Activated CD4-positive, alpha-beta T cell treated with anti-CD3 and anti-CD28 coated beads, Interleukin-2, amount 10 ng/mL, durations not matched to agents 7 days and 5 days (primary cell): ENCODE results near the gene EFHC1. TPM values are rescaled to one million over a fixed set of nuclear protein-coding genes. Genes with fewer than 3 reads are reported as not detected.
"Not testable (repeated sequence)": the region's sequence is repeated elsewhere in the genome, so short reads cannot be mapped to it uniquely, and the experiment has no call there.

ENCODE experiments used
- CTCF ChIA-PET: fragments of 350-600 bp; sonication (Branson Sonifier 250); formaldehyde crosslinking; loops from one replicate; lab custom pipeline; 2021; ENCODE audit warnings: antibody characterized with exemption; lab: Charles Lee
- POLR2A ChIA-PET: fragments of 350-600 bp; sonication (Branson Sonifier 250); formaldehyde crosslinking; loops from one replicate; lab custom pipeline; 2021; ENCODE audit warnings: antibody characterized with exemption; lab: Charles Lee
- DNase-seq: peaks from one replicate; pipeline ENCODE4 v3.0.0-alpha.2; 2020
- H3K27ac Mint-ChIP-seq: one replicate; pipeline ENCODE4 v1.8.0; 2021; ENCODE audit warnings: mild to moderate bottlenecking, moderate library complexity, mixed read lengths
- H3K27me3 Mint-ChIP-seq: one replicate; pipeline ENCODE4 v1.8.0; 2021; ENCODE audit warnings: mixed read lengths
- H3K36me3 Mint-ChIP-seq: one replicate; pipeline ENCODE4 v1.8.0; 2021; ENCODE audit warnings: low read depth, mixed read lengths
- H3K4me1 Mint-ChIP-seq: one replicate; pipeline ENCODE4 v1.8.0; 2021; ENCODE audit warnings: mixed read lengths
- H3K4me3 Mint-ChIP-seq: one replicate; pipeline ENCODE4 v1.8.0; 2021; ENCODE audit warnings: mild to moderate bottlenecking, moderate library complexity, mixed read lengths
- H3K9me3 Mint-ChIP-seq: one replicate; pipeline ENCODE4 v1.8.0; 2021; ENCODE audit warnings: mixed read lengths
- total RNA-seq, 2 experiments: library from RNA; stranded (reverse); gene quantifications; one replicate each; pipeline ENCODE4 v1.2.3, GENCODE V29; 2021

The EFHC1 gene
- total RNA-seq, 2 experiments from 2014 or later, result 2.3 to 3.6 TPM

GRCh38 chr6:52418606-52419005, 1.5 kb upstream of the EFHC1 start:
- H3K27me3 Mint-ChIP-seq, result peaks cover 7% of the 10 kb centered on the region
- H3K36me3 Mint-ChIP-seq, result no peaks in the 10 kb centered on the region
- H3K9me3 Mint-ChIP-seq, result no peaks in the 10 kb centered on the region
- DNase-seq, result no peak
- H3K4me1 Mint-ChIP-seq, result peaks cover 28% of the 10 kb centered on the region
- H3K27ac Mint-ChIP-seq, result no peak overlapping the region
- H3K4me3 Mint-ChIP-seq, result no peak overlapping the region
- CTCF ChIA-PET, result interaction anchor here (0.6 to 1.6 kb wide), 8 partner anchors 9 to 238 kb away, joined by 3 to 4 read pairs (median 4); no protein-coding TSS in a partner anchor
- POLR2A ChIA-PET, result interaction anchor here (0.6 kb wide), 1 partner anchor 716 kb away, joined by 4 read pairs; no protein-coding TSS in a partner anchor

GRCh38 chr6:52420668-52421358, 671 bp downstream of the EFHC1 start:
- Mint-ChIP-seq H3K4me3 (no peak overlapping the region), H3K27me3 (peaks cover 7% of the 10 kb centered on the region), H3K4me1 (peaks cover 19% of the 10 kb centered on the region), H3K9me3 (no peaks in the 10 kb centered on the region), H3K27ac (no peak overlapping the region), H3K36me3 (no peaks in the 10 kb centered on the region)
- ChIA-PET POLR2A (no interaction called here), CTCF (interaction anchor here (1.1 kb wide), 1 partner anchor 20 kb away, joined by 4 read pairs; no protein-coding TSS in a partner anchor)
- no peak for DNase-seq

- Mint-ChIP-seq H3K27me3 (peaks cover 7% of the 10 kb centered on the region), H3K36me3 (no peaks in the 10 kb centered on the region), H3K4me1 (peaks cover 13% of the 10 kb centered on the region), H3K9me3 (no peaks in the 10 kb centered on the region), H3K4me3 (no peak overlapping the region), H3K27ac (no peak overlapping the region)
- POLR2A ChIA-PET, result no interaction called here
- no peak for DNase-seq
- CTCF ChIA-PET, result no interaction called here
Measured at GRCh38 chr6:52422156-52422555, 2.0 kb downstream of the EFHC1 start.

GRCh38 chr6:52423448-52423847, 3.3 kb downstream of the EFHC1 start:
- no peaks in the 10 kb centered on the region for H3K9me3 Mint-ChIP-seq
- no peak overlapping the region for H3K4me3 Mint-ChIP-seq
- H3K27me3 Mint-ChIP-seq, result peaks cover 7% of the 10 kb centered on the region
- no peak overlapping the region for H3K27ac Mint-ChIP-seq
- DNase-seq, result no peak
- ChIA-PET CTCF (interaction anchor here (0.8 to 1.1 kb wide), 2 partner anchors 23 to 36 kb away, joined by 3 to 4 read pairs; no protein-coding TSS in a partner anchor), POLR2A (no interaction called here)
- H3K36me3 Mint-ChIP-seq, result no peaks in the 10 kb centered on the region
- H3K4me1 Mint-ChIP-seq, result peaks cover 11% of the 10 kb centered on the region

GRCh38 chr6:52423971-52424381, 3.8 kb downstream of the EFHC1 start:
- H3K4me1 Mint-ChIP-seq, result peaks cover 7% of the 10 kb centered on the region
- no peak overlapping the region for H3K27ac Mint-ChIP-seq
- no peak overlapping the region for H3K4me3 Mint-ChIP-seq
- no peak for DNase-seq
- CTCF ChIA-PET, result interaction anchor here (0.8 kb wide), 1 partner anchor 35 kb away, joined by 3 read pairs; no protein-coding TSS in a partner anchor
- peaks cover 7% of the 10 kb centered on the region for H3K27me3 Mint-ChIP-seq
- POLR2A ChIA-PET, result no interaction called here
- no peaks in the 10 kb centered on the region for H3K9me3 Mint-ChIP-seq
- H3K36me3 Mint-ChIP-seq, result no peaks in the 10 kb centered on the region

- Mint-ChIP-seq H3K4me3 (no peak overlapping the region), H3K27me3 (peaks cover 7% of the 10 kb centered on the region), H3K9me3 (peaks cover 2% of the 10 kb centered on the region), H3K4me1 (peaks cover 2% of the 10 kb centered on the region), H3K36me3 (no peaks in the 10 kb centered on the region), H3K27ac (no peak overlapping the region)
- DNase-seq, result no peak
- ChIA-PET POLR2A (no interaction called here), CTCF (interaction anchor here (0.8 kb wide), 1 partner anchor 35 kb away, joined by 3 read pairs; no protein-coding TSS in a partner anchor)
Measured at GRCh38 chr6:52424513-52424912, 4.4 kb downstream of the EFHC1 start.

- Mint-ChIP-seq H3K27ac (no peak overlapping the region), H3K4me1 (peaks cover 4% of the 10 kb centered on the region), H3K36me3 (no peaks in the 10 kb centered on the region), H3K4me3 (no peak overlapping the region), H3K27me3 (peaks cover 8% of the 10 kb centered on the region), H3K9me3 (peaks cover 2% of the 10 kb centered on the region)
- ChIA-PET CTCF (no interaction called here), POLR2A (no interaction called here)
- DNase-seq, result no peak
Measured at GRCh38 chr6:52426667-52427066, 6.5 kb downstream of the EFHC1 start.

- H3K4me1 Mint-ChIP-seq, H3K27me3 Mint-ChIP-seq, H3K4me3 Mint-ChIP-seq, DNase-seq, H3K27ac Mint-ChIP-seq, CTCF ChIA-PET, H3K36me3 Mint-ChIP-seq, POLR2A ChIA-PET, H3K9me3 Mint-ChIP-seq: not testable (repeated sequence)
Measured at GRCh38 chr6:52433294-52433693, 13.2 kb downstream of the EFHC1 start.

- Mint-ChIP-seq H3K4me1 (peaks cover 4% of the 10 kb centered on the region), H3K36me3 (no peaks in the 10 kb centered on the region), H3K27ac (no peak overlapping the region), H3K9me3 (no peaks in the 10 kb centered on the region), H3K4me3 (no peak overlapping the region), H3K27me3 (no peaks in the 10 kb centered on the region)
- no peak for DNase-seq
- CTCF ChIA-PET, result no interaction called here
- POLR2A ChIA-PET, result no interaction called here
Measured at GRCh38 chr6:52435345-52435744, 15.2 kb downstream of the EFHC1 start.

GRCh38 chr6:52438926-52439325, 18.8 kb downstream of the EFHC1 start:
- ChIA-PET POLR2A (no interaction called here), CTCF (interaction anchor here (1.2 kb wide), 1 partner anchor 10 kb away, joined by 3 read pairs; no protein-coding TSS in a partner anchor)
- Mint-ChIP-seq H3K27ac (no peak overlapping the region), H3K36me3 (no peaks in the 10 kb centered on the region), H3K9me3 (no peaks in the 10 kb centered on the region), H3K4me3 (no peak overlapping the region), H3K4me1 (no peaks in the 10 kb centered on the region), H3K27me3 (no peaks in the 10 kb centered on the region)
- no peak for DNase-seq

GRCh38 chr6:52454556-52454955, 34.4 kb downstream of the EFHC1 start:
- no peak overlapping the region for H3K4me3 Mint-ChIP-seq
- DNase-seq, result no peak
- CTCF ChIA-PET, result interaction anchor here (0.6 kb wide), 1 partner anchor 291 kb away, joined by 4 read pairs; no protein-coding TSS in a partner anchor
- H3K4me1 Mint-ChIP-seq, result no peaks in the 10 kb centered on the region
- POLR2A ChIA-PET, result no interaction called here
- no peak overlapping the region for H3K27ac Mint-ChIP-seq
- no peaks in the 10 kb centered on the region for H3K27me3 Mint-ChIP-seq
- H3K9me3 Mint-ChIP-seq, result peaks cover 13% of the 10 kb centered on the region
- peaks cover 2% of the 10 kb centered on the region for H3K36me3 Mint-ChIP-seq

GRCh38 chr6:52457096-52457495, 37.0 kb downstream of the EFHC1 start:
- POLR2A ChIA-PET, result no interaction called here
- CTCF ChIA-PET, result no interaction called here
- Mint-ChIP-seq H3K4me1 (no peaks in the 10 kb centered on the region), H3K36me3 (no peaks in the 10 kb centered on the region), H3K9me3 (peaks cover 3% of the 10 kb centered on the region), H3K27me3 (no peaks in the 10 kb centered on the region), H3K27ac (no peak overlapping the region), H3K4me3 (no peak overlapping the region)
- no peak for DNase-seq

- H3K27ac Mint-ChIP-seq, POLR2A ChIA-PET, H3K4me1 Mint-ChIP-seq, H3K9me3 Mint-ChIP-seq, H3K4me3 Mint-ChIP-seq, CTCF ChIA-PET, DNase-seq, H3K36me3 Mint-ChIP-seq, H3K27me3 Mint-ChIP-seq: not testable (repeated sequence)
Measured at GRCh38 chr6:52461194-52461593, 41.1 kb downstream of the EFHC1 start.
